Parathyroid adenoma (tissue), 2 donors: ENCODE results near the gene PTPN22.
"Not testable (repeated sequence)": the region's sequence is repeated elsewhere in the genome, so short reads cannot be mapped to it uniquely, and the experiment has no call there.

Experiments used
- H2AFZ ChIP-seq: fragments of 300-600 bp; sonication (generic); one replicate; pipeline ENCODE4 v1.7.0; 2017; ENCODE audit warnings: antibody characterized with exemption, mild to moderate bottlenecking
- H3K27ac ChIP-seq: fragments of 300-600 bp; sonication (generic); one replicate; pipeline ENCODE4 v1.7.0; 2017
- H3K27me3 ChIP-seq: fragments of 300-600 bp; sonication (generic); one replicate; pipeline ENCODE4 v1.7.0; 2017; ENCODE audit warnings: low read length; ENCODE audit not compliant: control insufficient read depth, insufficient read depth
- H3K36me3 ChIP-seq: fragments of 300-600 bp; sonication (generic); one replicate; pipeline ENCODE4 v1.7.0; 2017; ENCODE audit warnings: low read length; ENCODE audit not compliant: control insufficient read depth, insufficient read depth
- H3K4me1 ChIP-seq: fragments of 300-600 bp; sonication (generic); one replicate; pipeline ENCODE4 v1.7.0; 2017; ENCODE audit warnings: control low read depth
- H3K4me2 ChIP-seq: fragments of 300-600 bp; sonication (generic); one replicate; pipeline ENCODE4 v1.7.0; 2017; ENCODE audit warnings: low read length
- H3K4me3 ChIP-seq: fragments of 300-600 bp; sonication (generic); one replicate; pipeline ENCODE4 v1.7.0; 2017; ENCODE audit warnings: low read depth, low read length
- H3K79me2 ChIP-seq: fragments of 300-600 bp; sonication (generic); one replicate; pipeline ENCODE4 v1.7.0; 2017; ENCODE audit warnings: control low read depth
- H3K9ac ChIP-seq: fragments of 300-600 bp; sonication (generic); one replicate; pipeline ENCODE4 v1.7.0; 2017; ENCODE audit warnings: mild to moderate bottlenecking
- H3K9me3 ChIP-seq: fragments of 300-600 bp; sonication (generic); one replicate; pipeline ENCODE4 v1.7.0; 2017; ENCODE audit warnings: low read length; ENCODE audit not compliant: control insufficient read depth
- TF ChIP-seq, protein P1 (sequence below): fragments of 300-600 bp; sonication (generic); IDR thresholded peaks from one replicate; pipeline ENCODE4 v1.7.0; 2017; ENCODE audit warnings: antibody characterized with exemption, mild to moderate bottlenecking
- donor health status: primary hyperparathyroidism.

Gene PTPN22

DNA sequence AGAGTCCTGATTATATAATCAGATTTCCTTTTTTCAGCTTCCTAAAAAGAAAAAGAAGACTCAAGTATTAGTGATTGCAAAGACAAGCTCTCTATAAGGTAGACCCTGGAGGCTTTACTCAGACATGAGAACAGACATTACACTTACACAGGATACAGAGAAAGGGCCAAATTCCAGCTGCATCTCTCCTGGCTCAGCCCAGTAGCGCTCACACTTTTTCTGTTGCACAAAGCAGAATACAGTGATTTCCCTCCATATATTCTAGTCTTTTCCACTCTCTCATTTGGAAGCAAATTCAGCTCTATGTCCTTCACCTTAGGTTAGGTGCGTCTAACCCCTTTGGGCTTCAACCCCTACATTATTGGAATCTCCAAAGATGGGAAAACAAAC is 15.1 kb downstream of the PTPN22 start:
- H3K4me1 ChIP-seq, result no peaks in the 10 kb centered on the region
- no peaks in the 10 kb centered on the region for H3K79me2 ChIP-seq
- no peak overlapping the region for H2AFZ ChIP-seq
- H3K27ac ChIP-seq, result no peak overlapping the region
- no peaks in the 10 kb centered on the region for H3K27me3 ChIP-seq
- no peak overlapping the region for H3K4me3 ChIP-seq
- no peak overlapping the region for H3K9ac ChIP-seq
- H3K9me3 ChIP-seq, result no peaks in the 10 kb centered on the region
- no peak overlapping the region for H3K4me2 ChIP-seq
- TF ChIP-seq, protein P1, sequence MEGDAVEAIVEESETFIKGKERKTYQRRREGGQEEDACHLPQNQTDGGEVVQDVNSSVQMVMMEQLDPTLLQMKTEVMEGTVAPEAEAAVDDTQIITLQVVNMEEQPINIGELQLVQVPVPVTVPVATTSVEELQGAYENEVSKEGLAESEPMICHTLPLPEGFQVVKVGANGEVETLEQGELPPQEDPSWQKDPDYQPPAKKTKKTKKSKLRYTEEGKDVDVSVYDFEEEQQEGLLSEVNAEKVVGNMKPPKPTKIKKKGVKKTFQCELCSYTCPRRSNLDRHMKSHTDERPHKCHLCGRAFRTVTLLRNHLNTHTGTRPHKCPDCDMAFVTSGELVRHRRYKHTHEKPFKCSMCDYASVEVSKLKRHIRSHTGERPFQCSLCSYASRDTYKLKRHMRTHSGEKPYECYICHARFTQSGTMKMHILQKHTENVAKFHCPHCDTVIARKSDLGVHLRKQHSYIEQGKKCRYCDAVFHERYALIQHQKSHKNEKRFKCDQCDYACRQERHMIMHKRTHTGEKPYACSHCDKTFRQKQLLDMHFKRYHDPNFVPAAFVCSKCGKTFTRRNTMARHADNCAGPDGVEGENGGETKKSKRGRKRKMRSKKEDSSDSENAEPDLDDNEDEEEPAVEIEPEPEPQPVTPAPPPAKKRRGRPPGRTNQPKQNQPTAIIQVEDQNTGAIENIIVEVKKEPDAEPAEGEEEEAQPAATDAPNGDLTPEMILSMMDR, result no peak
- H3K36me3 ChIP-seq, result no peaks in the 10 kb centered on the region

DNA sequence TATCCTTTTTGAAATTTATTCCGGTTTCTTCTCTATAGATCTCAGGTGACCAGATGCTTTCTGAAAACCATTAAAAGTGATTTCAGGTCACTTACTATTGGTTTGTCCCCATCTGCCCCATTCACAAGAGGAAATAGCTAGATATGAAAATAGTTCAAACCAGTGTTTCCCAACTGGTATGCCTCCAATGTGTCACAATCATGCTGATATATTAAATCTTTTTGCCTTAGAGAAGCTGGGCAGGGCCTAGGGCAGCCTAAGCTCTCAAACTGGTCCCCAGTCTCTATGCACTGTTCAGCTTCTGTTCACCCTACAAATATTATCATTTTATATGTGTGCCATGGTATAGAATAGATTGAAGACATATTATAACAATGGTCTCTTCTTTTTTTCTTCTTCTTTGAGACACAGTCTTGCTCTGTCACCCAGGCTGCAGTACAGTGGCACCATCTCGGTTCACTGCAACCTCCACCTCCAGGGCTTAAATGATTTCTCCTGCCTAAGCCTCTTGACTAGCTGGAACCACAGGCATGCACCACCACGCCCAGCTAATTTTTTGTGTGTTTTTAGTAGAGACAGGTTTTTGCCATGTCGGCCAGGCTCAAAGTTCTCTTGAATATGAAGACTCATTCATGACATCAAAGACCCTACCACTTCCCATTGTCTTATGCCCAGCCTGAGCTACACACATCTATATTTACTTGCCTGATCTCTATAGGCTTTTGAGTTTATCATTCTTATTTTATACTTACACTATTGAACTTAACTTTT is 15.7 kb downstream of the PTPN22 start:
- Histone ChIP-seq H3K9me3 (no peaks in the 10 kb centered on the region), H3K79me2 (no peaks in the 10 kb centered on the region), H3K4me1 (no peaks in the 10 kb centered on the region), H3K27ac (no peak overlapping the region), H2AFZ (no peak overlapping the region), H3K36me3 (no peaks in the 10 kb centered on the region), H3K4me2 (no peak overlapping the region), H3K9ac (no peak overlapping the region), H3K4me3 (no peak overlapping the region), H3K27me3 (no peaks in the 10 kb centered on the region)
- TF ChIP-seq, protein P1, result no peak

DNA sequence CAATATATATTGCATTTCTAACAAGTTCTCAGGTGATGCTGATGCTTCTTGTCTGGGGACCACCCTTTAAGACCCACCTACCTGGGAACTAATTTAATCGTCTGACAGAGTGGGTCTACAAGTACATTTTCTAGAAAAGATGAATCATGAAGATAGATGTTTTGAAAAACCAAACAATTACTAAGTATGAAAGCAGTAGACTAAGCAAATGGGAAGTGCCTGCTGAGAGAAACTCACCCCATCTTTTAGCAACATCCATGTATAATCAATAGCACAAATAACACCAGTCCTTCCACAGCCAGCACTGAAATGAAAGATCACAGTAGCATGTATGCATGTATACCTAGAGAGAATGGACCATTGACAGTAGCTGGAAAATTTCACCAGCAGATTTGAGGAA is 17.3 kb downstream of the PTPN22 start:
- Histone ChIP-seq H3K4me1 (no peaks in the 10 kb centered on the region), H3K9me3 (no peaks in the 10 kb centered on the region), H3K9ac (no peak overlapping the region), H3K36me3 (no peaks in the 10 kb centered on the region), H3K4me2 (no peak overlapping the region), H3K27me3 (no peaks in the 10 kb centered on the region), H3K4me3 (no peak overlapping the region), H3K79me2 (no peaks in the 10 kb centered on the region), H2AFZ (no peak overlapping the region), H3K27ac (no peak overlapping the region)
- TF ChIP-seq, protein P1, result no peak

DNA sequence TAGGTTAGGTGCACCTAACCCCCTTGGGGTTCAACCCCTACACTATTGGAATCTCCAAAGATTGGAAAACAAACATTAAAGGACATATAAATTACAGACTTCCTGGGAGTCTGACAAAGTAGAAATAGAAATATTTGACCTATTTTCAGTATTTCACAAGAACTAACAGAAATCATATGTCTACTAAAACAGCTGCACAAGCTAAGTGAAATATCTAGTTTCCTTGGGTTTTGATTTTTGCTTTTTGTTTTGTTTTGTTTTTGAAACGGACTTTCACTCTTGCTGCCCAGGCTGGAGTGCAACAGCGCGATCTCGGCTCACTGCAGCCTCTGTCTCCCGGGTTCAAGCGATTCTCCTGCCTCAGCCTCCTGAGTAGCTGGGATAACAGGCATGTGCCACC is 18.8 kb downstream of the PTPN22 start:
- H3K9me3 ChIP-seq, H3K4me2 ChIP-seq, H3K27me3 ChIP-seq, H3K27ac ChIP-seq, H3K79me2 ChIP-seq, H3K36me3 ChIP-seq, H3K4me3 ChIP-seq, H3K4me1 ChIP-seq, H3K9ac ChIP-seq, H2AFZ ChIP-seq: not testable (repeated sequence)

DNA sequence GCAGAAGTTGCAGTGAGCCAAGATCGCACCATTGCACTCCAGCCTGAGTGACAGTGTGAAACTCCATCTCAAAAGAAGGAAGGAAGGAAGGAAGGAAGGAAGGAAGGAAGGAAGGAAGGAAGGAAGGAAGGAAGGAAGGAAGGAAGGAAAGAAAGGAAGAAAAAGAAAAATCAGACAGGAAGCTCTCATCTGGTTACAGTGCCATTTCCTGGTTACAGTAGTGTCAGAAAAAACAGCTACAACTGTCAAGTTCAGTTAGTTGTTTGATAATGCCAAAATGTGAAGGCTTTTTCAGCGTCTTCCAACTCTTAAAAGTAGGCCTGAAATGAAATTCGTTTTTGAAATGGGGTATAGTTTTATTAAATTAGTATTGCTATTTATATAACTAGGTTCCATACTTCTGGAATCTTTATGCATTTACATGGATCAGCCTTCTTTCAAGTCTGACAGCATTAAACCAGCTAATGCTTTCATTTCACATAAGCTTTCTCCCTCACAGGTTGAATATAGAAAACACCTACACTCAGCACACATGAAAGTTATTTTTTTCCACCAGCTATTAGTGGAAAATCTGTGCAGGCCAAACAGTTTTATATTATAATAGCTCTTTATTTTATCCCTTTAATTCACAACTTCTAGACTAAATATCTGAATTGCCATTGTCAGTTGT is 21.2 kb downstream of the PTPN22 start:
- H3K36me3 ChIP-seq, result no peaks in the 10 kb centered on the region
- H3K9ac ChIP-seq, result no peak overlapping the region
- TF ChIP-seq, protein P1, result no peak
- H3K27ac ChIP-seq, result no peak overlapping the region
- no peaks in the 10 kb centered on the region for H3K9me3 ChIP-seq
- H2AFZ ChIP-seq, result no peak overlapping the region
- no peaks in the 10 kb centered on the region for H3K27me3 ChIP-seq
- no peaks in the 10 kb centered on the region for H3K79me2 ChIP-seq
- no peaks in the 10 kb centered on the region for H3K4me1 ChIP-seq
- no peak overlapping the region for H3K4me3 ChIP-seq
- H3K4me2 ChIP-seq, result no peak overlapping the region
